ENCODE measurements around the gene POLQ.
"Not testable (repeated sequence)": the region's sequence is repeated elsewhere in the genome, so short reads cannot be mapped to it uniquely, and the experiment has no call there.

The POLQ gene

GRCh38 chr3:121508389-121508788 lies 37.4 kb downstream of the POLQ start:
- no peak for DNase-seq (ENCODE audit: low read depth in 2 of 2)

- no peak for DNase-seq (ENCODE audit: low read depth in 2 of 2)
Observed at GRCh38 chr3:121505256-121505655, 40.5 kb downstream of the POLQ start.

GRCh38 chr3:121504618-121505017 lies 41.2 kb downstream of the POLQ start:
- DNase-seq (ENCODE audit: low read depth in 2 of 2) = no peak

- DNase-seq (ENCODE audit: low read depth in 2 of 2) = no peak
Observed at GRCh38 chr3:121496786-121497185, 49.0 kb downstream of the POLQ start.

GRCh38 chr3:121493431-121493830 lies 52.4 kb downstream of the POLQ start:
- no peak for DNase-seq (ENCODE audit: low read depth in 2 of 2)

- no peak for DNase-seq (ENCODE audit: low read depth in 2 of 2)
Observed at GRCh38 chr3:121491683-121492320, 54.0 kb downstream of the POLQ start.

- no peak for DNase-seq (ENCODE audit: low read depth in 2 of 2)
Observed at GRCh38 chr3:121490161-121490560, 55.6 kb downstream of the POLQ start.

GRCh38 chr3:121488628-121489027 lies 57.2 kb downstream of the POLQ start:
- no peak for DNase-seq (ENCODE audit: low read depth in 2 of 2)

- DNase-seq (ENCODE audit: low read depth in 2 of 2) = no peak
Observed at GRCh38 chr3:121483290-121483689, 62.5 kb downstream of the POLQ start.

- DNase-seq (ENCODE audit: low read depth in 2 of 2) = peak; percentile 44 to 57
Observed at GRCh38 chr3:121482660-121483059, 63.1 kb downstream of the POLQ start.

GRCh38 chr3:121481106-121481880 lies 64.5 kb downstream of the POLQ start:
- no peak for DNase-seq (ENCODE audit: low read depth in 2 of 2)

- peak; percentile 96 for DNase-seq (ENCODE audit: low read depth in 2 of 2)
Observed at GRCh38 chr3:121477589-121477988, 68.2 kb downstream of the POLQ start.

- no peak for DNase-seq (ENCODE audit: low read depth in 2 of 2)
Observed at GRCh38 chr3:121473001-121473400, 72.8 kb downstream of the POLQ start.

- DNase-seq (ENCODE audit: low read depth in 2 of 2) = no peak
Observed at GRCh38 chr3:121467085-121467484, 78.7 kb downstream of the POLQ start.

GRCh38 chr3:121463745-121464144 lies 82.0 kb downstream of the POLQ start:
- no peak for DNase-seq (ENCODE audit: low read depth in 2 of 2)

- DNase-seq (ENCODE audit: low read depth in 2 of 2) = no peak
Observed at GRCh38 chr3:121462565-121462964, 83.2 kb downstream of the POLQ start.

GRCh38 chr3:121451752-121452151 lies 94.0 kb downstream of the POLQ start:
- not testable (repeated sequence) for DNase-seq (ENCODE audit: low read depth in 2 of 2)

- DNase-seq (ENCODE audit: low read depth in 2 of 2) = no peak
Observed at GRCh38 chr3:121443456-121443855, 102.3 kb downstream of the POLQ start.

GRCh38 chr3:121436641-121437040 lies 109.1 kb downstream of the POLQ start:
- no peak for DNase-seq (ENCODE audit: low read depth in 2 of 2)

- DNase-seq (ENCODE audit: low read depth in 2 of 2) = no peak
Observed at GRCh38 chr3:121436074-121436473, 109.7 kb downstream of the POLQ start.

- peak; percentile 13 to 27 for DNase-seq (ENCODE audit: low read depth in 2 of 2)
Observed at GRCh38 chr3:121431726-121432517, 113.9 kb downstream of the POLQ start.

- no peak for DNase-seq (ENCODE audit: low read depth in 2 of 2)
Observed at GRCh38 chr3:121430664-121431215, 115.0 kb downstream of the POLQ start.
